OCI-LY7 (cell line): ENCODE results near the gene GRIA4.

Experiments
- EZH2phosphoT487 ChIP-seq: fragments of 200-600 bp; sonication (generic); IDR thresholded peaks from 2 replicates; pipeline ENCODE4 v1.6.1; 2018; ENCODE audit warnings: low read depth, borderline replicate concordance, mild to moderate bottlenecking, mixed run types, antibody characterized with exemption, low read length, moderate library complexity, mixed read lengths
- TF ChIP-seq, protein P1 (sequence below): fragments of 200-600 bp; sonication (generic); conservative IDR thresholded peaks from 2 replicates; pipeline ENCODE4 v1.5.1; 2014; ENCODE audit warnings: mild to moderate bottlenecking, antibody characterized with exemption, low read length, moderate library complexity, mixed read lengths

GRCh38 chr11:105986554-105986953 is 376.7 kb downstream of the GRIA4 start:
- TF ChIP-seq, protein P1, sequence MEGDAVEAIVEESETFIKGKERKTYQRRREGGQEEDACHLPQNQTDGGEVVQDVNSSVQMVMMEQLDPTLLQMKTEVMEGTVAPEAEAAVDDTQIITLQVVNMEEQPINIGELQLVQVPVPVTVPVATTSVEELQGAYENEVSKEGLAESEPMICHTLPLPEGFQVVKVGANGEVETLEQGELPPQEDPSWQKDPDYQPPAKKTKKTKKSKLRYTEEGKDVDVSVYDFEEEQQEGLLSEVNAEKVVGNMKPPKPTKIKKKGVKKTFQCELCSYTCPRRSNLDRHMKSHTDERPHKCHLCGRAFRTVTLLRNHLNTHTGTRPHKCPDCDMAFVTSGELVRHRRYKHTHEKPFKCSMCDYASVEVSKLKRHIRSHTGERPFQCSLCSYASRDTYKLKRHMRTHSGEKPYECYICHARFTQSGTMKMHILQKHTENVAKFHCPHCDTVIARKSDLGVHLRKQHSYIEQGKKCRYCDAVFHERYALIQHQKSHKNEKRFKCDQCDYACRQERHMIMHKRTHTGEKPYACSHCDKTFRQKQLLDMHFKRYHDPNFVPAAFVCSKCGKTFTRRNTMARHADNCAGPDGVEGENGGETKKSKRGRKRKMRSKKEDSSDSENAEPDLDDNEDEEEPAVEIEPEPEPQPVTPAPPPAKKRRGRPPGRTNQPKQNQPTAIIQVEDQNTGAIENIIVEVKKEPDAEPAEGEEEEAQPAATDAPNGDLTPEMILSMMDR, result no peak
- no peak for TF ChIP-seq EZH2phosphoT487
